Liver (tissue), 9 donors: ENCODE data around the gene PASD1. TPM values are rescaled to one million over a fixed set of nuclear protein-coding genes. Genes with fewer than 3 reads are reported as not detected.

Experiments used
- DNase-seq: peaks from one replicate; pipeline ENCODE4 v3.0.0-alpha.2; 2017; ENCODE audit warnings: low spot score
- H3K27ac ChIP-seq, 2 donors: one replicate each; pipeline ENCODE4 v1.7.0; 2013; ENCODE audit warnings: inconsistent platforms in 2 of 2, low read length in 2 of 2, control low read depth in 1 of 2, low read depth in 1 of 2, mild to moderate bottlenecking in 1 of 2
- H3K27me3 ChIP-seq, 4 donors: one replicate each; pipeline versions ENCODE4 v1.6.1 to v1.7.0; 2013; ENCODE audit warnings: low read length in 3 of 4, inconsistent platforms in 1 of 4, mild to moderate bottlenecking in 1 of 4, moderate library complexity in 1 of 4; ENCODE audit not compliant: control insufficient read depth in 4 of 4, insufficient read depth in 4 of 4
- H3K36me3 ChIP-seq, 4 donors: one replicate each; pipeline versions ENCODE4 v1.6.1 to v1.7.0; 2013; ENCODE audit warnings: low read length in 3 of 4, mild to moderate bottlenecking in 3 of 4, low read depth in 1 of 4, moderate library complexity in 1 of 4; ENCODE audit not compliant: control insufficient read depth in 4 of 4, insufficient read depth in 3 of 4
- H3K4me1 ChIP-seq, 4 donors: one replicate each; pipeline versions ENCODE4 v1.6.1 to v1.7.0; 2013; ENCODE audit warnings: low read length in 3 of 4, mild to moderate bottlenecking in 3 of 4, moderate library complexity in 1 of 4; ENCODE audit not compliant: control insufficient read depth in 4 of 4, insufficient read depth in 4 of 4
- H3K4me3 ChIP-seq, 3 donors: one replicate each; pipeline versions ENCODE4 v1.6.1 to v1.7.0; 2013; ENCODE audit warnings: low read length in 3 of 3, control low read depth in 1 of 3, low read depth in 1 of 3, mild to moderate bottlenecking in 1 of 3
- H3K9ac ChIP-seq, 2 donors: one replicate each; pipeline ENCODE4 v1.7.0; 2013; ENCODE audit warnings: low read length in 2 of 2, mild to moderate bottlenecking in 2 of 2, moderate library complexity in 2 of 2, control low read depth in 1 of 2, low read depth in 1 of 2
- H3K9me3 ChIP-seq, 4 donors: one replicate each; pipeline versions ENCODE4 v1.6.1 to v1.7.0; 2013; ENCODE audit warnings: low read length in 3 of 4; ENCODE audit not compliant: control insufficient read depth in 4 of 4
- EGR1 ChIP-seq, 2 donors: IDR thresholded peaks; 2 replicates each; pipeline ENCODE4 v1.6.1; 2016 to 2018; ENCODE audit warnings: antibody characterized with exemption in 2 of 2, low read depth in 2 of 2
- FOXA1 ChIP-seq: IDR thresholded peaks from 2 replicates; pipeline ENCODE4 v1.6.1; 2016; ENCODE audit warnings: antibody characterized with exemption
- GABPA ChIP-seq, 2 donors: IDR thresholded peaks in 1 of 2; conservative IDR thresholded peaks in 1 of 2; 2 replicates each; pipeline ENCODE4 v1.6.1; 2016; ENCODE audit warnings: antibody characterized with exemption in 2 of 2, mild to moderate bottlenecking in 1 of 2, moderate library complexity in 1 of 2
- HNF4A ChIP-seq, 2 donors: conservative IDR thresholded peaks; 2 replicates each; pipeline ENCODE4 v1.6.1; 2016; ENCODE audit warnings: antibody characterized with exemption in 2 of 2, mild to moderate bottlenecking in 2 of 2
- JUND ChIP-seq, 2 donors: IDR thresholded peaks; 2 replicates each; pipeline ENCODE4 v1.6.1; 2016; ENCODE audit warnings: antibody characterized with exemption in 2 of 2
- RAD21 ChIP-seq, 2 donors: IDR thresholded peaks; 2 replicates each; pipeline ENCODE4 v1.6.1; 2016; ENCODE audit warnings: antibody characterized with exemption in 2 of 2, mild to moderate bottlenecking in 2 of 2
- RXRA ChIP-seq, 2 donors: IDR thresholded peaks; 2 replicates each; pipeline ENCODE4 v1.6.1; 2017 to 2018; ENCODE audit warnings: antibody characterized with exemption in 2 of 2, mild to moderate bottlenecking in 1 of 2
- SP1 ChIP-seq: IDR thresholded peaks from 2 replicates; pipeline ENCODE4 v1.6.1; 2018; ENCODE audit warnings: antibody characterized with exemption, mild to moderate bottlenecking
- YY1 ChIP-seq: IDR thresholded peaks from 2 replicates; pipeline ENCODE4 v1.6.1; 2016; ENCODE audit warnings: antibody characterized with exemption, mild to moderate bottlenecking
- WGBS: extraction: QIAGEN DNeasy Blood & Tissue Kit; methylation state at CpG from one replicate; pipeline ENCODE4 v1.1.7; 2013; 5-methylcytosine and 5-hydroxymethylcytosine counted together
- polyA plus RNA-seq, 2 donors: library from polyadenylated mRNA; stranded (reverse) in 1 of 2; unstranded in 1 of 2; fragments of 200-250 nt in 1 of 2; fragments of >200 nt in 1 of 2; fragmentation: Nextera tagmentation in 1 of 2; extraction: Ambion mirVana in 1 of 2; gene quantifications; one replicate each; pipeline versions ENCODE4 v1.2.1 to v1.2.3, GENCODE V29; 2013 to 2015
- total RNA-seq, 2 donors: library from RNA; depleted of rRNA; stranded (reverse); fragments of >200 nt; gene quantifications; one replicate each; pipeline ENCODE4 v1.2.3, GENCODE V29; 2014
- TF ChIP-seq, protein P1 (sequence below): IDR thresholded peaks from 2 replicates; pipeline ENCODE4 v1.6.1; 2016; ENCODE audit warnings: antibody characterized with exemption
- TF ChIP-seq, protein P2 (sequence below): IDR thresholded peaks from 2 replicates; pipeline ENCODE4 v1.6.1; 2016; ENCODE audit warnings: antibody characterized with exemption
- TF ChIP-seq, protein P3 (sequence below): IDR thresholded peaks from 2 replicates; pipeline ENCODE4 v1.6.1; 2016; ENCODE audit warnings: antibody characterized with exemption, mild to moderate bottlenecking
- TF ChIP-seq, protein P4 (sequence below): IDR thresholded peaks from 2 replicates; pipeline ENCODE4 v1.6.1; 2016; ENCODE audit warnings: antibody characterized with exemption
- donor health status: healthy.
- donor health status: healthy.
- donor health status: healthy.
- donor health status: healthy.
- donor health status: healthy.

PASD1 gene, protein sequence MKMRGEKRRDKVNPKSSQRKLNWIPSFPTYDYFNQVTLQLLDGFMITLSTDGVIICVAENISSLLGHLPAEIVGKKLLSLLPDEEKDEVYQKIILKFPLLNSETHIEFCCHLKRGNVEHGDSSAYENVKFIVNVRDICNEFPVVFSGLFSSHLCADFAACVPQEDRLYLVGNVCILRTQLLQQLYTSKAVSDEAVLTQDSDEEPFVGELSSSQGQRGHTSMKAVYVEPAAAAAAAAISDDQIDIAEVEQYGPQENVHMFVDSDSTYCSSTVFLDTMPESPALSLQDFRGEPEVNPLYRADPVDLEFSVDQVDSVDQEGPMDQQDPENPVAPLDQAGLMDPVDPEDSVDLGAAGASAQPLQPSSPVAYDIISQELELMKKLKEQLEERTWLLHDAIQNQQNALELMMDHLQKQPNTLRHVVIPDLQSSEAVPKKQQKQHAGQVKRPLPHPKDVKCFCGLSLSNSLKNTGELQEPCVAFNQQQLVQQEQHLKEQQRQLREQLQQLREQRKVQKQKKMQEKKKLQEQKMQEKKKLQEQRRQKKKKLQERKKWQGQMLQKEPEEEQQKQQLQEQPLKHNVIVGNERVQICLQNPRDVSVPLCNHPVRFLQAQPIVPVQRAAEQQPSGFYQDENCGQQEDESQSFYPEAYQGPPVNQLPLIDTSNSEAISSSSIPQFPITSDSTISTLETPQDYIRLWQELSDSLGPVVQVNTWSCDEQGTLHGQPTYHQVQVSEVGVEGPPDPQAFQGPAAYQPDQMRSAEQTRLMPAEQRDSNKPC
- not detected for total RNA-seq
- polyA plus RNA-seq: not detected

DNA sequence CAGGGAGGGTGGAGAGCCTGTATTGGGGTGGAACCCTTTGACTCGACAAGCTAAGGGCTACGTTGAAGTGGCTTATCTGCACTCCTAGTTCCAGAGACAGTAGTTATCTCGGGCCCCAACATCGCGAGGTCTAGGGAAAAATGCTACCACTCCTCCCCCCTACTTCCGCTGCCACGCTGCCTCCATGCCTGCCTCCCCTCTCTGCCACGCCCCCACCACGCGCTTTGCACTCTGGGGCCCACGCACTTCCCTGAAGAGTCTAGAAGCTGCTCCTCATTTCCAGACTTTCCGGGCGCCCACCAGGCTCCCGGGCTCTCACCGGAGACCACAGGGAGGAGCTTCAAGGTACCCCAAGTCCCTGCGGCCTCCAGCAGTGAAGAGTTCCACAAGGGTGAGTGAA lies at the start of gene PASD1:
Gene PASD1 (plus strand): TSS at position 227 of the 400 bp plus-strand sequence. CDS start 37,879 bp downstream, outside the sequence.
- Histone ChIP-seq H3K4me1 (no peaks in the 10 kb centered on the region), H3K27me3 (no peaks in the 10 kb centered on the region), H3K9me3 (no peaks in the 10 kb centered on the region), H3K36me3 (no peaks in the 10 kb centered on the region), H3K4me3 (no peak within 1 kb of the TSS), H3K9ac (no peak within 1 kb of the TSS), H3K27ac (no peak within 1 kb of the TSS)
- 95% methylated on average over 16 of the region's 16 CpGs for WGBS
- no peak for DNase-seq
- no peak for TF ChIP-seq HNF4A (conservative IDR thresholded peaks at IDR 0.05)
- TF ChIP-seq RAD21 (IDR thresholded peaks at IDR 0.05): no peak
- no peak for TF ChIP-seq EGR1 (IDR thresholded peaks at IDR 0.05; ENCODE audit: low read depth in 2 of 2)
- TF ChIP-seq, protein P1, sequence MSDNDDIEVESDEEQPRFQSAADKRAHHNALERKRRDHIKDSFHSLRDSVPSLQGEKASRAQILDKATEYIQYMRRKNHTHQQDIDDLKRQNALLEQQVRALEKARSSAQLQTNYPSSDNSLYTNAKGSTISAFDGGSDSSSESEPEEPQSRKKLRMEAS: no peak
- TF ChIP-seq RXRA (IDR thresholded peaks at IDR 0.05): no peak
- TF ChIP-seq, protein P2, sequence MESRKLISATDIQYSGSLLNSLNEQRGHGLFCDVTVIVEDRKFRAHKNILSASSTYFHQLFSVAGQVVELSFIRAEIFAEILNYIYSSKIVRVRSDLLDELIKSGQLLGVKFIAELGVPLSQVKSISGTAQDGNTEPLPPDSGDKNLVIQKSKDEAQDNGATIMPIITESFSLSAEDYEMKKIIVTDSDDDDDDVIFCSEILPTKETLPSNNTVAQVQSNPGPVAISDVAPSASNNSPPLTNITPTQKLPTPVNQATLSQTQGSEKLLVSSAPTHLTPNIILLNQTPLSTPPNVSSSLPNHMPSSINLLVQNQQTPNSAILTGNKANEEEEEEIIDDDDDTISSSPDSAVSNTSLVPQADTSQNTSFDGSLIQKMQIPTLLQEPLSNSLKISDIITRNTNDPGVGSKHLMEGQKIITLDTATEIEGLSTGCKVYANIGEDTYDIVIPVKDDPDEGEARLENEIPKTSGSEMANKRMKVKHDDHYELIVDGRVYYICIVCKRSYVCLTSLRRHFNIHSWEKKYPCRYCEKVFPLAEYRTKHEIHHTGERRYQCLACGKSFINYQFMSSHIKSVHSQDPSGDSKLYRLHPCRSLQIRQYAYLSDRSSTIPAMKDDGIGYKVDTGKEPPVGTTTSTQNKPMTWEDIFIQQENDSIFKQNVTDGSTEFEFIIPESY: no peak
- no peak for TF ChIP-seq JUND (IDR thresholded peaks at IDR 0.05)
- TF ChIP-seq, protein P3, sequence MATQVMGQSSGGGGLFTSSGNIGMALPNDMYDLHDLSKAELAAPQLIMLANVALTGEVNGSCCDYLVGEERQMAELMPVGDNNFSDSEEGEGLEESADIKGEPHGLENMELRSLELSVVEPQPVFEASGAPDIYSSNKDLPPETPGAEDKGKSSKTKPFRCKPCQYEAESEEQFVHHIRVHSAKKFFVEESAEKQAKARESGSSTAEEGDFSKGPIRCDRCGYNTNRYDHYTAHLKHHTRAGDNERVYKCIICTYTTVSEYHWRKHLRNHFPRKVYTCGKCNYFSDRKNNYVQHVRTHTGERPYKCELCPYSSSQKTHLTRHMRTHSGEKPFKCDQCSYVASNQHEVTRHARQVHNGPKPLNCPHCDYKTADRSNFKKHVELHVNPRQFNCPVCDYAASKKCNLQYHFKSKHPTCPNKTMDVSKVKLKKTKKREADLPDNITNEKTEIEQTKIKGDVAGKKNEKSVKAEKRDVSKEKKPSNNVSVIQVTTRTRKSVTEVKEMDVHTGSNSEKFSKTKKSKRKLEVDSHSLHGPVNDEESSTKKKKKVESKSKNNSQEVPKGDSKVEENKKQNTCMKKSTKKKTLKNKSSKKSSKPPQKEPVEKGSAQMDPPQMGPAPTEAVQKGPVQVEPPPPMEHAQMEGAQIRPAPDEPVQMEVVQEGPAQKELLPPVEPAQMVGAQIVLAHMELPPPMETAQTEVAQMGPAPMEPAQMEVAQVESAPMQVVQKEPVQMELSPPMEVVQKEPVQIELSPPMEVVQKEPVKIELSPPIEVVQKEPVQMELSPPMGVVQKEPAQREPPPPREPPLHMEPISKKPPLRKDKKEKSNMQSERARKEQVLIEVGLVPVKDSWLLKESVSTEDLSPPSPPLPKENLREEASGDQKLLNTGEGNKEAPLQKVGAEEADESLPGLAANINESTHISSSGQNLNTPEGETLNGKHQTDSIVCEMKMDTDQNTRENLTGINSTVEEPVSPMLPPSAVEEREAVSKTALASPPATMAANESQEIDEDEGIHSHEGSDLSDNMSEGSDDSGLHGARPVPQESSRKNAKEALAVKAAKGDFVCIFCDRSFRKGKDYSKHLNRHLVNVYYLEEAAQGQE: no peak
- no peak for TF ChIP-seq FOXA1

DNA sequence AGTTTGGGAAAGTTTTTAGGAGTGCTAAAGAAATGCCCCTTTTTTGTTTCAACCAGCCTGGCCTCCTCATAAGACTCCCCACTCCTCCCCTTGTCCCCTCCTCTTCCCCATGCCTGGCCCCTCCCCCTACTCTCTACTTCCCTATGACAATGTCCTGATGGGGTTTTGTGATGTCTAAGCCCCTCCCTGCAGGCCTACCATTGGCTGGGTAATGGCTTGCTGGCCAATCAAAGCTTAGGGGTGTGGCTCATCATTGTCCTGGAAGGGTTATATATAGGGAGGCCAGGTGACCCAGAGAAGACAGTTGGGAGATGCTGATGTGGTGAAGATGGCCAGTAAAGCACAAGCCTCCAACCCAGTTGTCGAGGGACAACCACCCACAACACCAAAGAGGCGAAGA lies 48.2 kb upstream of the PASD1 start:
- Histone ChIP-seq H3K9ac (no peak overlapping the region), H3K36me3 (no peaks in the 10 kb centered on the region), H3K27me3 (no peaks in the 10 kb centered on the region), H3K9me3 (no peaks in the 10 kb centered on the region), H3K4me1 (no peaks in the 10 kb centered on the region), H3K4me3 (no peak overlapping the region), H3K27ac (no peak overlapping the region)
- WGBS: 40% methylated on average over 2 of the region's 2 CpGs
- DNase-seq: no peak
- TF ChIP-seq FOXA1 (no peak), SP1 (no peak), HNF4A (conservative IDR thresholded peaks at IDR 0.05) (no peak), JUND (IDR thresholded peaks at IDR 0.05) (no peak), RXRA (IDR thresholded peaks at IDR 0.05) (no peak), EGR1 (IDR thresholded peaks at IDR 0.05; ENCODE audit: low read depth in 2 of 2) (no peak), GABPA (IDR thresholded peaks at IDR 0.05 in 1 of 2, conservative IDR thresholded peaks at IDR 0.05 in 1 of 2) (no peak), RAD21 (IDR thresholded peaks at IDR 0.05) (no peak), YY1 (no peak)
- TF ChIP-seq, protein P1: no peak
- TF ChIP-seq, protein P2: no peak
- TF ChIP-seq, protein P3: no peak
- TF ChIP-seq, protein P4, sequence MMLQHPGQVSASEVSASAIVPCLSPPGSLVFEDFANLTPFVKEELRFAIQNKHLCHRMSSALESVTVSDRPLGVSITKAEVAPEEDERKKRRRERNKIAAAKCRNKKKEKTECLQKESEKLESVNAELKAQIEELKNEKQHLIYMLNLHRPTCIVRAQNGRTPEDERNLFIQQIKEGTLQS: no peak
